Upper lobe of right lung (tissue), 1 donor: ENCODE measurements around the gene SSB. TPM values are rescaled to one million over a fixed set of nuclear protein-coding genes. Genes with fewer than 3 reads are reported as not detected.
"Not testable (repeated sequence)": the region's sequence is repeated elsewhere in the genome, so short reads cannot be mapped to it uniquely, and the experiment has no call there.

Experiments used
- ATAC-seq: fragments of 200-7000 bp; cut with Tn5 transposase; one replicate; pipeline ENCODE4 v1.9.1; 2020; ENCODE audit warnings: mild to moderate bottlenecking, moderate library complexity
- DNase-seq: peaks from one replicate; pipeline ENCODE4 v3.0.0-alpha.2; 2020
- H3K27ac ChIP-seq: fragments of 200-600 bp; one replicate; pipeline ENCODE4 v1.8.0; 2022
- H3K27me3 ChIP-seq: fragments of 200-600 bp; one replicate; pipeline ENCODE4 v1.8.0; 2022; ENCODE audit warnings: mild to moderate bottlenecking
- H3K36me3 ChIP-seq: fragments of 200-600 bp; one replicate; pipeline ENCODE4 v1.8.0; 2022
- H3K4me1 ChIP-seq: fragments of 200-600 bp; one replicate; pipeline ENCODE4 v1.8.0; 2022
- H3K4me3 ChIP-seq: fragments of 200-600 bp; one replicate; pipeline ENCODE4 v1.8.0; 2022; ENCODE audit warnings: mild to moderate bottlenecking
- H3K9me3 ChIP-seq: fragments of 200-600 bp; one replicate; pipeline ENCODE4 v1.8.0; 2022
- CTCF ChIP-seq: fragments of 200-600 bp; IDR thresholded peaks from one replicate; pipeline ENCODE4 v1.8.0; 2022; ENCODE audit warnings: antibody characterized with exemption
- intact Hi-C: fragments of 100-400 bp; cut with DNase I; formaldehyde crosslinking; loops from one replicate; pipeline ENCODE4 v1.11.0; 2022
- total RNA-seq: library from RNA; stranded (reverse); fragmentation: NEBNext Ultra II Directional; extraction: Animal tissue kit (Norgen Biotek cat#: 25700); gene quantifications from one replicate; pipeline ENCODE4 v1.2.1, GENCODE V29; 2021
- donor health status: DM: no; HTN: yes; CAD: no; lungs with severe emphysema.

The SSB gene
- total RNA-seq, 1 donor from 2014 or later: 70.7 TPM

- ATAC-seq (no peak), DNase-seq (no peak)
- Histone ChIP-seq H3K36me3 (peaks cover 7% of the 10 kb centered on the region), H3K4me3 (no peak overlapping the region), H3K9me3 (no peaks in the 10 kb centered on the region), H3K27me3 (no peaks in the 10 kb centered on the region), H3K27ac (no peak overlapping the region), H3K4me1 (peaks cover 8% of the 10 kb centered on the region)
- no peak for TF ChIP-seq CTCF
- intact Hi-C loops: no loop called here
Measured at GRCh38 chr2:169845016-169845415, 46.3 kb downstream of the SSB start.

GRCh38 chr2:169848959-169849693 lies 50.5 kb downstream of the SSB start:
- H3K36me3 ChIP-seq, H3K4me3 ChIP-seq, H3K4me1 ChIP-seq, H3K9me3 ChIP-seq, ATAC-seq, H3K27ac ChIP-seq, intact Hi-C loops, H3K27me3 ChIP-seq, DNase-seq: not testable (repeated sequence)

- H3K4me1 ChIP-seq: no peaks in the 10 kb centered on the region
- H3K9me3 ChIP-seq: no peaks in the 10 kb centered on the region
- no peak for TF ChIP-seq CTCF
- no peak overlapping the region for H3K27ac ChIP-seq
- no peaks in the 10 kb centered on the region for H3K36me3 ChIP-seq
- H3K27me3 ChIP-seq: no peaks in the 10 kb centered on the region
- ATAC-seq (no peak), DNase-seq (no peak)
- no peak overlapping the region for H3K4me3 ChIP-seq
- intact Hi-C loops: no loop called here
Measured at GRCh38 chr2:169849710-169850109, 51.0 kb downstream of the SSB start.

- no peaks in the 10 kb centered on the region for H3K27me3 ChIP-seq
- DNase-seq (no peak), ATAC-seq (no peak)
- no peak overlapping the region for H3K4me3 ChIP-seq
- H3K36me3 ChIP-seq: no peaks in the 10 kb centered on the region
- no peaks in the 10 kb centered on the region for H3K4me1 ChIP-seq
- no peak for TF ChIP-seq CTCF
- H3K27ac ChIP-seq: no peak overlapping the region
- intact Hi-C loops: no loop called here
- H3K9me3 ChIP-seq: no peaks in the 10 kb centered on the region
Measured at GRCh38 chr2:169853041-169853668, 54.5 kb downstream of the SSB start.

GRCh38 chr2:169855281-169856258 lies 56.9 kb downstream of the SSB start:
- intact Hi-C loops, DNase-seq, H3K36me3 ChIP-seq, H3K27me3 ChIP-seq, H3K27ac ChIP-seq, ATAC-seq, H3K9me3 ChIP-seq, H3K4me3 ChIP-seq, H3K4me1 ChIP-seq: not testable (repeated sequence)

- H3K9me3 ChIP-seq: no peaks in the 10 kb centered on the region
- no peaks in the 10 kb centered on the region for H3K36me3 ChIP-seq
- ATAC-seq (no peak), DNase-seq (no peak)
- H3K27me3 ChIP-seq: no peaks in the 10 kb centered on the region
- no peak overlapping the region for H3K4me3 ChIP-seq
- no peaks in the 10 kb centered on the region for H3K4me1 ChIP-seq
- no peak overlapping the region for H3K27ac ChIP-seq
- TF ChIP-seq CTCF: no peak
- intact Hi-C loops: no loop called here
Measured at GRCh38 chr2:169859423-169859822, 60.8 kb downstream of the SSB start.
